ENCODE data around the gene PTPRM.
"Not testable (repeated sequence)": the region's sequence is repeated elsewhere in the genome, so short reads cannot be mapped to it uniquely, and the experiment has no call there.

PTPRM gene

DNA sequence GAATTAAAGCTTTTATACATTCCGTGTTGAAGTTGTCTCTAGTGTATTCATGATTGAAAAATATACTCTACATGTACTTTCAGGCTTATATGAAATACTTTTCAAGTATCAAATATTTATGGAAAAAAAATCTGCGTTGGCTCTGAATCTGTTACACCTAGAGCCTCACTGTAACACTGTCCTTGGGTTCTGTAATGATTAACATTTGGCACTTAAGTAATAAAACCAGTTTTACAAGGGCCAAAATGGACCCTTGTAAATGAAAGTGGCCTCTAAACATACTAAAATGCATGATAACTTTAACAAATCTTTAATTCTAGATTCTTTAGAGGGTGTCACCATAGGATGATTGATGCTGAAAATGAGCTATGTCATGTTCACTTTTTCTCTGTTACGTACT is 162.8 kb downstream of the PTPRM start:
- DNase-seq = no peak

- no peak for DNase-seq
These were observed 163.6 kb downstream of the PTPRM start for GRCh38 chr18:7730682-7731081.

GRCh38 chr18:7733642-7734041 is 166.5 kb downstream of the PTPRM start:
- DNase-seq = no peak

DNA sequence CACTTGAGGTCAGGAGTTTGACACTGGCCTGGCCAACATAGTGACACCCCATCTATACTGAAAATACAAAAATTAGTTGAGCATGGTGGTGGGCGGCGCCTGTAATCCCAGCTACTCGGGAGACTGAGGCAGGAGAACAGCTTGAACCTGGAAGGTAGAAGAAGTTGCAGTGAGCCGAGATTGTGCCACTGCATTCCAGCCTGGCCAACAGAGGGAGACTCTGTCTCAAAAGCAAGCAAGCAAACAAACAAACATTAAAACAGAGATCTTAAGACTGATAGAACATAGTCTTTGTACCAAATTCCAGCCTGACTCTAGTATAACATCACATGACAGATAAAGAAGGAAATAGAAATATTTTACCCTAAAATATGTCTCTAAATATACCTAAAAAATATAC is 168.1 kb downstream of the PTPRM start:
- DNase-seq = no peak

DNA sequence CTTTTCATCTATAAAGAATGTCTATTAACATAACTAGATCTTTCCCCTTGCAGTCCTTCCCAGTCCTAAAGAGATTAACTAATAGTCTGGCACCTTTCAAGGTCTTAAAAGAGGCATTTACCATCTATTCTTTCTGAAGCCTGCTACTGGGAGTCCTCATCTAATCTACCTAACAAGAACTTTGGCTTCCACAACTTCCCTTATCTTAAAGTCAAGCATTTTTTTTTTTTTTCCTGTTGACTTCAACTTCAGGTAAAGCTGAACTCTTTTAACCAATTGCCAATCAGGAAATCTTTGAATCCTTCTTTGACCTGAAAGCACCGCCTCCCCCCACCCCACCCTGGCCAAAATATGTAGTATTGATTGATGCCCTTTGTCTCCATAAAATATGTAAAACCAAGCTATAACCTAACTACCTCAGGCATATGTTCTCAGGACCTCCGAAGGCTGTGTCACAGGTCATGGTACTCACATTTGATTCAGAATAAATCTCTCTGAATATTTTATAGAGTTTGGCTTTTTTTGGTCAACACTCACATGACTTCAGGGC is 168.6 kb downstream of the PTPRM start:
- DNase-seq = no peak

DNA sequence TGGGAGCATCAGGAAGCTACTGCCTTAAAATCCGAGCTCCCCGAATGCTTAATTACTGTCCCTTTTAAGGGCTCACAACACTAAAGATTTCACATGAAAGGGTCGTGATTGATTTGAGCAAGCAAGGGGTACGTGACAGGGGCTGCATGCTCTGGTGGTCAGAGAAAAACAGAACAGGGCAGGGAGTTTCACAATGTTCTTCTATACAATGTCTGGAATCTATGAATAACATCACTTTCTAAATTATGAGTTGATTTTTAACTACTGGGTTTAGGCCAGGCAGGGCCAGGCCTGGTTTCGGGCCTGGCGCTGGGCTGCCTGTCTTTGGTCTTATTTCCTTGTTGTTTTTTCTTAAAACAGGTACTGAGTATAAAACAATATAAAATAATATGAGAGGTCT is 169.4 kb downstream of the PTPRM start:
- DNase-seq = not testable (repeated sequence)

GRCh38 chr18:7737550-7737949 is 170.4 kb downstream of the PTPRM start:
- DNase-seq = no peak

DNA sequence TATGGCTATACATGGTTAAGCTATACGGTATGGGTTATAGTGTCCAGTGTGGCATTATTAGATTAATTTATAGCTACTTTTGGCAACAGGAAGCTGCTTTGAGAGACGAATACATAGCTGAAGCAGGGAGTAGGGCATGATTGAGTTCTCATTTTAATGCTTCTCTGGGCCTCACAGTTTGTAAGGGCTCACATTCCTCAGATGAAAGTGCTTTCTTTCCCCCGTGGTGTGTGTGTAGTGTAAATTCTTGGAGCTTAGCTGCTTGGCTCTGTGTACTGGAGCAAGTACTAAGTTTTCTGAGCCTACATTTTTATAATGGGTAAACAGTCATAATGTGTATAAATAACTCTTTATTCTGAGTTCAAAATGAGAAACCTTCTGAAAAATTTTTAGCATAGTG is 173.7 kb downstream of the PTPRM start:
- peak; percentile 57 for DNase-seq

GRCh38 chr18:7741640-7742039 is 174.5 kb downstream of the PTPRM start:
- DNase-seq = peak; percentile 48

DNA sequence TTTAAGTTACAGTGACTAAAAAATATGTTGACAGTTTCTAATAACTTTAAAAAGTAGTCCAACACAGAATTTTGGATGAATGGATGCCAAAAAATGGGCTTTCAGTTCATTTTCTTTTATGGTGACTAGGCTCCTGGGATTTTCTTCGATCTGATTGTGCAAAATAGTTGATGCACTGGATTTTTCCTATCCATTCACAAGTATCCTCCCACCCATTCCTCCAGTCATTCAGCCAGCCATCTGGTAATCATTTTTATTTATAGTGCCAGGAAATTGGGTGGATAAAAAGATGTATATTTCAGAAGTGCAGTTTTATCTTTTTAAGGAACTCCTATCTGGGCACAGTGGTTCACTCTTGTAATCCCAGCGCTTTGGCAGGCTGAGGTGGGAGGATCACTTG is 175.1 kb downstream of the PTPRM start:
- no peak for DNase-seq

DNA sequence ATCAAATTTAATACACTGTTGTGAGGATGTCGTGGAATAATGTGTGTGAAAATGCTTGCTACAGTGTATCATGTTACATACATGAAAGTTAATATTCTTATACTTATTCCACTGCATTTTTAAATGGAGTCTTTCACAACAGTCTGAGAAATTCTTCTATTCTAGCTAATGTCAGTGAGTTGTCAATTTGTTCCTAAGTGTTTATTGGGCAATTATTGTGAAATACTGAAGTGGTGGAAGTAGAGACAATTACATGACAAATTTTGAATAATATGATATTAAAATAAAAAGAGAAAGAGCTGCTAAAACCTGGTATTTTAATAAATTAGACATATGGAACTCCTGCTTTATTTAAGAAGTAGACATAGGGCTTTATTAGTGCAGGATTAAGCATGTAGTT is 176.1 kb downstream of the PTPRM start:
- no peak for DNase-seq

DNA sequence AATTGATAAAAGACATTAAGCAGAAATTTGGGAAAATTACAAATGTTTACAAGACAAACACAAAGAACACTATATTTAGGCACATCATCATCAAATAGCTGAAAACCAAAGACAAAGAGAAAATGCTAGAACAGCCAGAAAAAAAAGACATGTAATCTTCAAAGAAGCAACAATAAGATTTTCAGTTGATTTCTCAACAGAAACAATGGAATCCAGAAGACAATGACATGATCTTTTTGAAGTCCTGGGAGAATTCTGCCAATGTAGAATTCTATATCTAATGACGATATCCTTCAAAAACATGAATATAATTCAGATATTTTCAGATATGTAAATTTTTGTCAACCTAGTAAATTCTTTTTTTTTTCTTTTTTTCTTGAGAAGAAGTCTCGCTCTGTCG is 179.0 kb downstream of the PTPRM start:
- DNase-seq = no peak

- no peak for DNase-seq
These were observed 181.3 kb downstream of the PTPRM start for GRCh38 chr18:7748251-7749007.

GRCh38 chr18:7749008-7749405 is 181.9 kb downstream of the PTPRM start:
- DNase-seq = no peak

GRCh38 chr18:7749510-7749981 is 182.4 kb downstream of the PTPRM start:
- DNase-seq = peak; percentile 85

DNA sequence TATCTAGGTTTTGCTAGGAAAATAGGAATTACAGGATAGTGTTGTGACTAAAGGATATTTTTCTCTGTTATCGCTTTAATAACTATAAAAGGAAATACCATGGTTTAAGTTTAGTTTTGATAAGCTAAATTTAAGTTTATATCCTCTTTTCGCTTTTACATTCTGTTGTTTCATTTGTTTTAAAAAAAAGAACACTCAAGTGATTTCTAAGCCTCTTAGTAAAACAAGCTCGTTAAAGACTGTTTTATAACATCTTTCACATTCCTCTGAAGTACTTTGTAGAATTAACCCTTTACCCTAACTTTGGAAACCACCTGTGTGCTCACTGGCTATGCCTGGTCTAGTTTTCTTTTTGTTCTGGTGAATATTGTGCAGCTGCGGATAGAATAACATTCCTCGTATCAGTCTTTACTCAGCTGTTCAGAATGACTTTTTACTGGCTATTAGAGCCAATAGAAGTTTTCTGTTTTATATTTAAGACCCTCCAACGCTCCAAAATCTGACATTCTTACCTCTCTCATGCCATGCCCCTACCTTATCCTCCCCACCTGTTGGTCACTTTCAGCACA is 183.1 kb downstream of the PTPRM start:
- no peak for DNase-seq

DNA sequence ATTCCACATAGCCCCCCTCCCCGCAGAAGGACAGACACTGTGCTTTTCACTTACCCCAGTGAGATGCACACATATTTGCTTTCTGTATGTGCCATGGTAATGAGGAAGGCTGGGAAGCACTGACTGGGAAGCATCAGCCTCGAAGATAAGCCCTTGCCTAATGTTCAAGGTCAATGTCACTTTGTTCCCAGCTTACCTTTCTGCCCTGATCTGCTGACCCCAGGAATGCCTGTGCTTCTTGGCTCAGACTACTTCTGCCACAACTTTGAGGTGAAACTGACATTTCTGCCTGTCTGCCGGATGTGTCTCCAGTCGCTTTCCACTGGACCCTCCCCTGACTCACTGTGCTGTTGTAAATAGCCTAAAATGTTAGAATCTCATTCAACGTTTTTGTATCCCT is 183.8 kb downstream of the PTPRM start:
- no peak for DNase-seq

- peak; percentile 26 for DNase-seq
These were observed 187.1 kb downstream of the PTPRM start for GRCh38 chr18:7754258-7754657.

GRCh38 chr18:7754725-7755181 is 187.6 kb downstream of the PTPRM start:
- peak; percentile 57 for DNase-seq

- no peak for DNase-seq
These were observed 188.8 kb downstream of the PTPRM start for GRCh38 chr18:7755753-7756475.

- DNase-seq = no peak
These were observed 190.1 kb downstream of the PTPRM start for GRCh38 chr18:7757175-7757574.

- DNase-seq = no peak
These were observed 191.6 kb downstream of the PTPRM start for GRCh38 chr18:7758764-7759163.
